Stimulated activated naive CD4-positive, alpha-beta T cell treated with Interleukin-2 at 50 U/mL for 16 hours (primary cell): Measurements from ENCODE around the gene KCNMB3.
"Not testable (repeated sequence)": the region's sequence is repeated elsewhere in the genome, so short reads cannot be mapped to it uniquely, and the experiment has no call there.

Source experiments
- DNase-seq: peaks from one replicate; lab custom pipeline; 2025; lab: John Stamatoyannopoulos, UW

Gene KCNMB3

GRCh38 chr3:179250803-179251476 lies at the start of gene KCNMB3:
KCNMB3 (minus strand) TSS chr3:179251114; CDS start chr3:179250990, 124 bp downstream.
- no peak for DNase-seq

- DNase-seq, result no peak
Observed at GRCh38 chr3:179299999-179300613, 49.2 kb upstream of the KCNMB3 start.

- DNase-seq, result no peak
Observed at GRCh38 chr3:179299316-179299715, 48.4 kb upstream of the KCNMB3 start.

GRCh38 chr3:179297971-179298725 lies 47.2 kb upstream of the KCNMB3 start:
- no peak for DNase-seq

- DNase-seq, result no peak
Observed at GRCh38 chr3:179292450-179292849, 41.5 kb upstream of the KCNMB3 start.

- DNase-seq, result no peak
Observed at GRCh38 chr3:179289295-179289694, 38.4 kb upstream of the KCNMB3 start.

GRCh38 chr3:179288845-179289244 lies 37.9 kb upstream of the KCNMB3 start:
- DNase-seq, result no peak

GRCh38 chr3:179286331-179286730 lies 35.4 kb upstream of the KCNMB3 start:
- DNase-seq, result no peak

GRCh38 chr3:179281825-179282224 lies 30.9 kb upstream of the KCNMB3 start:
- no peak for DNase-seq

GRCh38 chr3:179279837-179280236 lies 28.9 kb upstream of the KCNMB3 start:
- no peak for DNase-seq

- DNase-seq, result no peak
Observed at GRCh38 chr3:179278932-179279693, 28.2 kb upstream of the KCNMB3 start.

GRCh38 chr3:179278151-179278550 lies 27.2 kb upstream of the KCNMB3 start:
- DNase-seq, result no peak

- no peak for DNase-seq
Observed at GRCh38 chr3:179276743-179277142, 25.8 kb upstream of the KCNMB3 start.

GRCh38 chr3:179276001-179276400 lies 25.1 kb upstream of the KCNMB3 start:
- DNase-seq, result no peak

GRCh38 chr3:179274434-179274833 lies 23.5 kb upstream of the KCNMB3 start:
- not testable (repeated sequence) for DNase-seq

- DNase-seq, result no peak
Observed at GRCh38 chr3:179272385-179272784, 21.5 kb upstream of the KCNMB3 start.

- DNase-seq, result no peak
Observed at GRCh38 chr3:179269152-179269707, 18.3 kb upstream of the KCNMB3 start.

GRCh38 chr3:179268400-179269051 lies 17.6 kb upstream of the KCNMB3 start:
- no peak for DNase-seq

GRCh38 chr3:179266701-179267211 lies 15.8 kb upstream of the KCNMB3 start:
- DNase-seq, result no peak

GRCh38 chr3:179265875-179266274 lies 15.0 kb upstream of the KCNMB3 start:
- DNase-seq, result no peak

GRCh38 chr3:179265092-179265491 lies 14.2 kb upstream of the KCNMB3 start:
- no peak for DNase-seq
